SHP77 (cell line): Measurements from ENCODE around the gene NUDT9.
A peak's percentile ranks its signal among the peaks of the same experiment; 100 is the strongest.
"Not testable (repeated sequence)": the region's sequence is repeated elsewhere in the genome, so short reads cannot be mapped to it uniquely, and the experiment has no call there.

Source experiments
- DNase-seq, 2 experiments: peaks; one replicate each; lab custom pipeline; 2025; lab: John Stamatoyannopoulos, UW

Gene NUDT9

GRCh38 chr4:87422104-87423052, at the start of gene NUDT9:
Gene NUDT9 (plus strand): TSS chr4:87422573. CDS start chr4:87422906, 333 bp downstream.
- DNase-seq = peak; percentile 97

GRCh38 chr4:87375719-87376291, 46.6 kb upstream of the NUDT9 start:
- DNase-seq = peak in 1 of 2 experiments; percentile 14

- no peak for DNase-seq
These were observed 44.6 kb upstream of the NUDT9 start for GRCh38 chr4:87377816-87378215.

DNA sequence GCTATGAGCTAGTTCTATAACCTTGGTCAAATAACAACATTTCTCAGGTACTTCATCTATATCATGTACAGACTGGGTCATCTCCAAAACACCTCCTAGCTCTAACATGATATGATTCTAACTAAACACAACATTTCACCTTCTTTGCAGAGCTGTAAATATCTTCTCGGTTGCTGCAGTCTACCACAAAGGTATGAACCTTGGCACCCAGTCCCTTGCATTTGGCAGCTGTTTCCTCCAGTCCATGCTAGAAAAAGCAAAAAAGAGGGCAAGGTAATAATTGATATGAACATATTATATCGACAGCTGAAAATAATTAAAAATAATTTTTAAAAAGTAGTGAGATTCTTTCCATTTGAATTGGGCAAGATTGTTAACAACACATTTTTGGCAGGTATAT, 40.3 kb upstream of the NUDT9 start:
- no peak for DNase-seq

GRCh38 chr4:87382931-87383330, 39.4 kb upstream of the NUDT9 start:
- DNase-seq = no peak

- DNase-seq = not testable (repeated sequence)
These were observed 37.8 kb upstream of the NUDT9 start for GRCh38 chr4:87384466-87385132.

DNA sequence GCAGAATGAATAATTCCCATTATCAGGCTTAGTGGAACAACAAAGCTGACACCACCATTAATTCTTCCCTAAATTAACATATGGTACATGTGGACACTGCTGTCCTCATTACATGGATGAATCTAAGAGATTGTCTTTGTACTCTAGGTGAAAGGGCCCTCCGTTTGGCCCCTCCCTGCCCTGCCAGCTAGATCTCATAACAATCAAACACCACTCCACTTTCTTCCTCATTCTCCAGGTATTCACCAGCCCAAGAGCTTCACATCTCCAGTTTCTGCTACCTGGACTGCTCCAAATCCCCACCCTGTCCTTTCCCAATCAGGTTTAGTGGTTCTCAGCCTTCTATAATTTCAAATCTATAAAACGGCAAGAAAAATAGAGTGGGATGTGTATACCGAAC, 35.1 kb upstream of the NUDT9 start:
- DNase-seq = no peak

DNA sequence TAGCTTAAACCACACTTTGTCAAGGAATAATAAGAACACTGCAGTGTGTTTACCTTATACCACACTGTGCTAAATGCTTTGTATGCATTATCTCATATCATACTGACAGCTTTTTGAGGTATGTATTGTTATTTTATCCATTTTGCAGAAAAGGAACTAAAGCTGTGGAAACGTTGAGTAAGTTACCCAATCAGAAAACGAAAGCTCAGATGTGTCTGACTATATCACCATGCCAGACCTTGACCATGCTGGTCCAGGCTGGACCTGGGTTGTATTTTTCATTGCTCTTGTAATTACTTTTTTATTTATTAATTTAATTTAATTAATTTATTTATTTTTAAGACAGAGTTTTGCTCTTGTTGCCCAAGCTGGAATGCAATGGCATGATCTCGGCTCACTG, 33.5 kb upstream of the NUDT9 start:
- no peak for DNase-seq

DNA sequence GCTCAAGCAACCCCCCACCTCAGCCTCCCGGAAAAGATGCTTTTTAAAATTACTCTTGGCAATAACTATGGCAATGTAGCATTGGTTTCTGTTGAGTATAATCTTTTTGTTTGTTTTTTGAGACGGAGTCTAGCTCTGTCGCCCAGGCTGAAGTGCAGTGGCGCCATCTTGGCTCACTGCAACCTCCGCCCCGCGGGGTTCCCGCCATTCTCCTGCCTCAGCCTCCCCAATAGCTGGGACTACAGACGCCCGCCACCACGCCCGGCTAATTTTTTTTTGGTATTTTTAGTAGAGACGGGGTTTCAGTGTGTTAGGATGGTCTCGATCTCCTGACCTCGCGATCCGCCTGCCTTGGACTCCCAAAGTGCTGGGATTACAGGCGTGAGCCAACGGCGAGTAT, 32.3 kb upstream of the NUDT9 start:
- DNase-seq = peak in 1 of 2 experiments; percentile 11

DNA sequence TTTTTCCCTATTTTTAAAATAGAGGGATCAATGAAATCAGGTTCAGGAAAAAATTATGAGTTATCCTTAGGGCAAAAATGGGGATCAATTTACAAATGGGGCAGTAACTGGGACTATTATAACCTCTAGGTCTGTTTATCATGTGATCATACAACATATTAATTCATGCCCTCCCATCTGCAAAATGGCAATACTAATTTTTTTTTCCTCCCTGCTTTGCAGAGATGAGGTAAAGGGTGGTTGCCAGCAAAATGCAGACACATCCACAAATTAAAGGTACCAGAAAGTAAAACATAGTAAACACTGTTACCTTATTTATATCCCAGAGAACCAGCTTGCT, 31.9 kb upstream of the NUDT9 start:
- DNase-seq = no peak

GRCh38 chr4:87390891-87391575, 31.3 kb upstream of the NUDT9 start, which contains the start of gene HSD17B11:
Gene HSD17B11 (minus strand): TSS chr4:87391188. CDS start chr4:87391070, 118 bp downstream.
- DNase-seq = peak; percentile 94 to 95

- DNase-seq = no peak
These were observed 30.8 kb upstream of the NUDT9 start for GRCh38 chr4:87391576-87392054.

GRCh38 chr4:87392183-87392582, 30.2 kb upstream of the NUDT9 start:
- no peak for DNase-seq

GRCh38 chr4:87395073-87395472, 27.3 kb upstream of the NUDT9 start:
- not testable (repeated sequence) for DNase-seq

DNA sequence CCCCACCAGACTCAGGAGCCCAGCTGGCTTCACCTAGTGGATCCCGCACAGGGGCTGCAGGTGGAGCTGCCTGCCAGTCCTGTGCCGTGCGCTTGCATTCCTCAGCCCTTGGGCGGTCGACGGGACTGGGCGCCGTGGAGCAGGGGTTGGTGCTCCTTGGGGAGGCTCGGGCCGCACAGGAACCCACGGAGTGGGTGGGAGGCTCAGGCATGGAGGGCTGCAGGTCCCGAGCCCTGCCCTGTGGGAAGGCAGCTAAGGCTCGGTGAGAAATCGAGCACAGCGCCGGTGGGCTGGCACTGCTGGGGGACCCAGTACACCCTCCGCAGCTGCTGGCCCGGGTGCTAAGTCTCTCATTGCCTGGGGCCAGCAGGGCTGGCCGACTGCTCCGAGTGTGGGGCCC, 26.5 kb upstream of the NUDT9 start:
- not testable (repeated sequence) for DNase-seq

DNA sequence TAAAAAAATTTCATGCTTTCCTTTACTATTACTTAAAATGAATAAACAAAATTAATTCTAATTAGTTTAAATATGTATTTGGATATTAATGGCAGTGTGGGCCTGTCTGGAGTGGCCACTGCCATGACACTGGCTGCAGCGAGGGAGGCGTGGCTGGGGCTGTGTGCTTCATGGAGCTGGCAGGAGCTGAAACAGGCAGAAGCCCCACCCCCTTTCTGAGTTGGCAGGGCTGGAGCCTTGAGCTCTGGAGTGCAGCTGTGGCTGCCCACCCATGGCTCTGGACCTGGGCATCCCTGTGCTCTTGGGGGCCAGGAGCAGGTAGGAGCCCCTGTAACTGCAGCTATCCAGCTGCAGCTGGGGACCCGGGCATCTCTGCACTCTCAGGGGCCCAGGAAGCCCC, 23.2 kb upstream of the NUDT9 start:
- DNase-seq = peak; percentile 13 to 44

DNA sequence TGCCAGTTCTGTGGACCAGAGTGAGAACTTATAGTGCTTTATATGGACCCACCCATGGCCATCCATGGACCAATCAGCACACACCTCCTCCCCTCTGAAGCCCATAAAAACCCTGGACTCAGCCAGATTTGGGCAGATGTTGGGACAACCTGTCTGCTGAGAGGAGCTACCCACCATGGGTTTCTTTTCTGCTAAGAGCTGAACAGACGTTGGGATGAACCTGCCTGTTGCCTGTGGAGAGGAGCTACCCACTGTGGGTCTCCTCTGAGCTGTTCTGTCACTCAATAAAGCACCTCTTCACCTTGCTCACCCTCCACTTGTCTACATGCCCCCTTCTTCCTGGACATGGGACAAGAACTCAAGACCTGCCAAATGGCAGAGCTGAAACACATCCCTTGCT, 22.4 kb upstream of the NUDT9 start:
- no peak for DNase-seq

DNA sequence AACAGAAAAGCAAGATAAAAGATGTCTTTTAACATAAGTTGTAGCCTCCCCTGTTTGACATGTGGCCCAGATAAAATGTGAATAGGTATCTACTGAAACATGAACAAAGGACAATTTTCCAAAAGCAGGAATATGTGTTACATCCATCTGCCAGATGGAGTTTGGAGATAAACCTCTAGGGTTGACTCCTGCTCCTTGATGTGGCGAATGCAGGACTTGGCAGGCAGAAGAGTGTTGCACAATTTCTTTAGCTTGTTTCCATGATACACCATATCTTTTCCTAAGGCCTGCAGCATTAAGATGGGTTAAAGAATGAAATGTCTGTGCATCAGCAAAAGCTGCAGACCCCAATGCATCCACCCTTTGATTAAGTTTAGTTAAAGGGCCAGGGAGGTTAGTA, 18.6 kb upstream of the NUDT9 start:
- DNase-seq = not testable (repeated sequence)

GRCh38 chr4:87405211-87405820, 17.1 kb upstream of the NUDT9 start:
- no peak for DNase-seq

- no peak for DNase-seq
These were observed 15.9 kb upstream of the NUDT9 start for GRCh38 chr4:87406462-87406861.

- not testable (repeated sequence) for DNase-seq
These were observed 15.5 kb upstream of the NUDT9 start for GRCh38 chr4:87406902-87407301.
